ENCODE measurements around the gene TRIO.
"Not testable (repeated sequence)": the region's sequence is repeated elsewhere in the genome, so short reads cannot be mapped to it uniquely, and the experiment has no call there.

Gene TRIO

DNA sequence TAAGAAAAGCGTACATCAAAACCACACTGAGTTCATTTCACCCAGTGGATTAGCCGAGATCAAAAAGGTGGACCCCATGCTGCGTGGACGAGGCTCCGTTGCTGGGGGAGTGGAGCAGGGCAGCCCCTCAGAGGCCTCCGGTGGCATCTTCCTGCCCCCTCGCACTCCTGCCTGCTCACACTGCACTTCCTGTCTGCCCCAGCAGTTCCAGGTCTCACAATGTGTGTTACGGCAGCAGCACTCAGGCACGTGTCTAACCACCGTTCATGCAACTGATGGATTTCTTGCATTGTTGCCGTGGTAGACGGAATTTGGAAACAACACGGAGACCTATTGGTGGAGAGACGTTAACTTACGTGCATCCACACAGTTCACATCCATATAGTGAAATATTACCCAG is 241.9 kb downstream of the TRIO start:
- H3K36me3 ChIP-seq (ENCODE audit: control insufficient read depth, insufficient read depth, low read length), result peaks cover 30% of the 10 kb centered on the region
- H3K4me3 ChIP-seq (replicated peaks; ENCODE audit: low read depth, low read length), result no peak overlapping the region
- DNase-seq (ENCODE audit: extremely low read depth, insufficient read length), result no peak
- H3K27me3 ChIP-seq (replicated peaks; ENCODE audit: control insufficient read depth, insufficient read depth, low read length), result no peaks in the 10 kb centered on the region
- no peak for TF ChIP-seq CTCF (IDR thresholded peaks at IDR 0.05; ENCODE audit: insufficient read depth, low read length, poor library complexity, severe bottlenecking)

- Histone ChIP-seq H3K27me3 (replicated peaks; ENCODE audit: control insufficient read depth, insufficient read depth, low read length) (no peaks in the 10 kb centered on the region), H3K36me3 (ENCODE audit: control insufficient read depth, insufficient read depth, low read length) (peaks cover 29% of the 10 kb centered on the region), H3K4me3 (replicated peaks; ENCODE audit: low read depth, low read length) (no peak overlapping the region)
- no peak for TF ChIP-seq CTCF (IDR thresholded peaks at IDR 0.05; ENCODE audit: insufficient read depth, low read length, poor library complexity, severe bottlenecking)
- no peak for DNase-seq (ENCODE audit: extremely low read depth, insufficient read length)
Observed at GRCh38 chr5:14386884-14387624, 243.9 kb downstream of the TRIO start.

GRCh38 chr5:14388741-14389140 is 245.6 kb downstream of the TRIO start:
- peaks cover 26% of the 10 kb centered on the region for H3K36me3 ChIP-seq (ENCODE audit: control insufficient read depth, insufficient read depth, low read length)
- DNase-seq (ENCODE audit: extremely low read depth, insufficient read length), result no peak

GRCh38 chr5:14392552-14392951 is 249.4 kb downstream of the TRIO start:
- not testable (repeated sequence) for H3K4me3 ChIP-seq (replicated peaks; ENCODE audit: low read depth, low read length); H3K27me3 ChIP-seq (replicated peaks; ENCODE audit: control insufficient read depth, insufficient read depth, low read length); DNase-seq (ENCODE audit: extremely low read depth, insufficient read length)
- peaks cover 27% of the 10 kb centered on the region for H3K36me3 ChIP-seq (ENCODE audit: control insufficient read depth, insufficient read depth, low read length)

More at GRCh38 chr5:14388741-14389140, 245.6 kb downstream of the TRIO start:
- no peaks in the 10 kb centered on the region for H3K27me3 ChIP-seq (replicated peaks; ENCODE audit: control insufficient read depth, insufficient read depth, low read length)
- TF ChIP-seq CTCF (IDR thresholded peaks at IDR 0.05; ENCODE audit: insufficient read depth, low read length, poor library complexity, severe bottlenecking), result no peak
- no peak overlapping the region for H3K4me3 ChIP-seq (replicated peaks; ENCODE audit: low read depth, low read length)

- no peak for TF ChIP-seq CTCF (IDR thresholded peaks at IDR 0.05; ENCODE audit: insufficient read depth, low read length, poor library complexity, severe bottlenecking)
- H3K36me3 ChIP-seq (ENCODE audit: control insufficient read depth, insufficient read depth, low read length), result peaks cover 27% of the 10 kb centered on the region
- H3K27me3 ChIP-seq (replicated peaks; ENCODE audit: control insufficient read depth, insufficient read depth, low read length), result no peaks in the 10 kb centered on the region
- no peak overlapping the region for H3K4me3 ChIP-seq (replicated peaks; ENCODE audit: low read depth, low read length)
- DNase-seq (ENCODE audit: extremely low read depth, insufficient read length), result no peak
Observed at GRCh38 chr5:14394365-14394764, 251.2 kb downstream of the TRIO start.

DNA sequence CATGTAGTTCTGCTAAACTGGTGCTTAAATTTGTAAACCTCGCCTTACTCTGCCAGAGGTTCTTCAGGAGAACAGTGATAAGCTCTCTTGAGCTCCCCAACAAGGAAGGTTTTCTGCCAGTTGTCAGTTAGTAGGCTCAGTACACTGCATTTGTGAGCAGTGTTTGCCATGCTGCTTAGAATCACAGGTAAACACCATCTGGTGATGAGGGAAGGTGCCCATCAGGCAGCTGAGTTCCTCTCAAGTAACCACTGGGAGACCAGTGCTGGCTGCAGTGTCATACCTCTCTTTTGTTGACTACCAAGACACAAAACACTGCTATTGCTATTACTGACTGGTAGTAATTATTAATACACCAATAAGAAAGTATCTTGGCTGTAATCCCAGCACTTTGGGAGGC is 252.3 kb downstream of the TRIO start:
- Histone ChIP-seq H3K27me3 (replicated peaks; ENCODE audit: control insufficient read depth, insufficient read depth, low read length) (no peaks in the 10 kb centered on the region), H3K4me3 (replicated peaks; ENCODE audit: low read depth, low read length) (no peak overlapping the region), H3K36me3 (ENCODE audit: control insufficient read depth, insufficient read depth, low read length) (peaks cover 26% of the 10 kb centered on the region)
- no peak for DNase-seq (ENCODE audit: extremely low read depth, insufficient read length)
- TF ChIP-seq CTCF (IDR thresholded peaks at IDR 0.05; ENCODE audit: insufficient read depth, low read length, poor library complexity, severe bottlenecking), result no peak
